ENCODE results near the gene MTOR.
"Not testable (repeated sequence)": the region's sequence is repeated elsewhere in the genome, so short reads cannot be mapped to it uniquely, and the experiment has no call there.

Gene MTOR

DNA sequence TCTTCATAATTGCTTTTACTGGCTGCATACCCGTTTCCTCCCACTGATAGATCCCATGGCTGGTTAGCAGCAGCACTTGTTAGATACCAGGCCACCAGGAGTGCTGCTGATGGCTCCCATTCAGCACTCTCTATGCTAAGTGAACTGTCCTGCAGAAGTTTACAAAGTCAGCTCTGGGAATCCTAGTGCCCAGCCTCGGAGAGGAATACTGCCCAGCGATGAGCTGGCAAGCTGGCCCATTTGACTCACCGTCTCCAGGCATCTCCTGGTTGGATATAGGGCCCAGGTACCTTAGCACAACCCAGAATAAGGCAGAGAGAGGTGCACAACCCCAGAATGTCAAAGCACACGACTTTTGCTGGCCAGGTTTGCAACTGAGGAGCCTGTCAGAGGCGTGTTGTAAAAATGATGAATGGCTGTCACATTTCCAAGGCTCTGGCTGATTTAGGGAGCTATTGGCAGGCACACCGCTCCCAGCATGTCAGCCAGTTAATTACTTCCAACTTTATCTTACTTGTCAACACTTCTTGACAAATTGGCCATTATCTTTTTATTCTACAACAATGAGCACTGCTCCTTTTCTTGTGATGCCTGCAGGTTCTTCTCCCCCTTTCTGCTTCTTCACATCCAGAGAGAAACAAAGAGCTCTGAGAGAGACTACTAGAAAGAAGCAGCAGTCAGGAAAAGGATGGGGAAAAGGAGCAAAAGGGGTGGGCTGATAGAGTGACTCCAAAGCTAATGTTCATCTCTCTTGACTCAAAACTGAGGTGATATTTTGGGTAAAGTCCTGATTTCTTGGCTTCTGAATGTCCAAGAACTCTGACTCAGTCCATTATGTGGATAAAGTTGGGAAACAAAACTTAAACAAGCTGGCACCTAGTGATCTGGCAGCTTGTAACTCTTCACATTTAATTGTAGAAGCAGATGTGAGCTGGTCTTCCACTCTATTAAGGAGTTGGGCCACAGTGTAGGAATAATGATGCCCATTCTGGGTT lies 84.0 kb downstream of the MTOR start:
- no peak for DNase-seq

DNA sequence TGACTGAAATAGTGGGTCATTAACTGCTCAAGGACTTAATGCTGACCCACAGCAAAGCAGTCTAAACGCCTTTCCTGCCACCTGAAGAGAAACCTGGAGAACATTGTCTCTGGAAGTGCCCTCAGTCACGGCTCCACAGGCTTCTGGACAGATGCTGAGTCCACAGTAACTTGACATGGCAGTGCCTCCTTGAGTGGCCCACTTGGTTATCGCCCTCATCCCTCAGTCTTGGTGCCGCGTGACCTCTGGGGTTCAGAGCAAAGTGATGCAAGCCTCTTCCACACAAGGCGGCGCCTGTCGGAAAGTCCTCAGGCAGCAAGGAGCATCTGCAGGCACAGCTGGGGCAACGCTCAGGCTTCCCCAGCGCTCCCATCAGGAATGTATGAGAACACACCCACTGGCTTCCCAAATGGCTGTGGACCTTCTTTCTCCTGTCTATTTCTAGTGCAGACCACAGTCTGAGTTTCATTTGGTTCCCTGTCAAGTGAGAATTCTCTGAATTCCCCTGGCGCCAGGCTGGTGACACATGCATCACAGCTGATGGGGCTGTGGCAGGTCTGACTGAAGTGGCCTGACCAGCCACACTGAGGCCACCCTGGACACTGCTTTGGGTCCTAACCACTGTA lies 86.2 kb downstream of the MTOR start:
- DNase-seq = no peak

DNA sequence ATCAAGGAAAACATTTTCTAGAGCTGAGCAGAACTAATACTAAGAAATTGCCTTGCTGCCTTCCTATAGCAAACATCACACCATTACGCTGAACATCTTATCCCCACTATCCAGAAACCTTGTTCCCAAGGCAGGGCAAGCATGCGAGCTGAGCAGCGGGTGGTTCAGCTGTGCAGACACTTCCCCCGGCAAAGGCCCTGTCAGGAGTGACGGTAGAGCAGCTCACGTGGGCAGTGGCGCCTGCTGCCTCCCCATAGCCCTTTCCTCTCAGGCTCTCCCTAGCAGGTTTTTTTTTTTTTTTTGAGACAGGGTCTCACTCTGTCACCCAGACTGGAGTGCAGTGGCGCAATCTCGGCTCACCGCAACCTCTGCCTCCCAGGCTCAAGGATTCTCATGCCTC lies 86.9 kb downstream of the MTOR start:
- no peak for DNase-seq

DNA sequence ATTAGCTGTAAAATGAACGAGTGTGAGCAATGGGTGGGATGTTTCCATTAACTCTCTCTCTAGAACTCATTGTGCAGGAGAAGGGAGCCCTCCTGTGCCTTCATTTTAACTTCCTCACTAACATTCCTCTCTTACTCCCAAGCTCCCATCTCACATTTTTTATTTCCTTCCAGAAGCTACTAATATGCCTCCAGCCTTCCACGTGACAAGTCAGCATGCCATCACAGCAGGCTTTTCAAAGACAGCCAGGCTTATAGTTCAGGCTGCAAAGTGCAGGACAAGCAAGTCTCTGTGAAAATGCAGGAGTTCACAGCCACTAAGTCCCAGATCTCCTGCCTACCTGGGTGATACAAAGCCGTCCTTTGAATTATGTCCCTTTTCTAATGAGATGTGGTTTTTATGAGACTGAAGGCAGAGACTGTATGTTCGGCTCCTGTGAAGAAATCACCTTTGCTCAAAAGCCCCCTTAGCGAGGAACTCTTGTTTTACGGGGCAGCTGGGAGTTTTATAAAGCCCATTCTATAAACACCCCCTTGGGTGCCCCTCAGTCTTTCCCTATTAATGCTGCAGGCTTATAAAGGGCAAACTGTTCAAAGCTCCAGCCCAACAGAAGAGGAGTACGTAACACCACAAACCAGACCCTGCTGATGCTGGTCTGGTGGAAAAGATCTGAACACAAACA lies 87.9 kb downstream of the MTOR start:
- DNase-seq = no peak

DNA sequence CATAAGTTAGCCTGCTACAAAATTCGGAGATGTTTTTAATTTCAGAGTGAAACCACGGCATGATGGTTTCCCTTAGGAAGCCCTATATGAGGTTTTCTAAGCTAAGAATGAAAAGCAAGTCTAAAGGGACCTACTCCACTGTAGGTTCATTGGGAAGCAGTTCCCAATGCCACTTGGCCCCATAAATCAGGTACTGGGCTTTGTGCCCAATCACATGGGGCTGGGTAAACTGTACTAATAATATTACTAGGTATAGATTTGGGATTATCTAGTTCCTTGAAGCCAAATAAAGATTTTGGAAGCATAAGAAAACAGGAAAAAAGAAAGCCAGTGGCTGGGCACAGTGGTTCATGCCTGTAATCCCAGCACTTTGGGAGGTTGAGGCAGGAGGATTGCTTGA lies 92.2 kb downstream of the MTOR start:
- DNase-seq = no peak

DNA sequence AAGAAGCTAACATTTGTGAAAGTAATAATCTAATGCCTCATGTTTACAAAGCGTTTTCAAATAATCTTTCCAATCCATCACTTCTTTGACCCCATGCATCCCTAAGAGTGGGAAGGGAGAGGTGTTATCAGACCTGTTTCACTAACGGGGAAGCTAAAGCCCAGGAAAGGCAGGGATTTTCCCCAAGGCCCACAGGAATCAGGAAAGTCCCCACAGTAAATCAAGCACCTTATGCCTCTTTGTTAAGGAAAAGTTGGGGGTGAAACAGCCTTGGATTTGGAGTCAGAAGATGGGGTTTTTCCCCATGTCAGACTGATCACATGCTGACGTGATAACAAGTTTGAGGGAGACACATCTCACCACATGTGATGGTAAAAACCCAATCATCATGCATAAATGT lies 93.1 kb downstream of the MTOR start:
- no peak for DNase-seq

DNA sequence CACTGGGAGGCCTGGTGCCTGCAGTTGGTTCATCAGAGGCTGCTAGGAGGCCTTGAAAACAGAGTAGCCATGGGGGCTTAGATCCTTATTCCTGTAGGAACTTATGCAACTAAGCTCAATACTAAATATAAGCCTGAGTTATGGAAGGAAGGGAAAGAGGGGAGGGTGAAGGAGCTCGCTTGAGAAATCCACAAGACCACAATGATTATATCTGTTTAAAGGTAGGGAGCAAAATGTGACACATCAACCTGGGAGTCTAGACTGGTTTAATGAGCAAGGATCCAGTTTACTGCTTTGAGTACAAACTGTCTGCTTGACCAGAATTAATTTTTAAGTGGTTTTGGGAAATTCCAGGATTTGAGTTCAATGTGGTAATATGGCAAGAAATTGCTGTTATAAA lies 93.6 kb downstream of the MTOR start:
- DNase-seq = no peak

DNA sequence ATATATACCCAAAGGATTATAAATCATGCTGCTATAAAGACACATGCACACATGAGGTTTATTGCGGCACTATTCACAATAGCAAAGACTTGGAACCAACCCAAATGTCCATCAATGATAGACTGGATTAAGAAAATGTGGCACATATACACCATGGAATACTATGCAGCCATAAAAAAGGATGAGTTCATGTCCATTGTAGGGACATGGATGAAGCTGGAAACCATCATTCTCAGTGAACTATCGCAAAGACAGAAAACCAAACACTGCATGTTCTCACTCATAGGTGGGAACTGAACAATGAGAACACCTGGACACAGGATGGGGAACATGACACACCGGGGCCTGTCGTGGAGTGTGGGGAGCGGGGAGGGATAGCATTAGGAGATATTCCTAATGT lies 95.6 kb downstream of the MTOR start:
- not testable (repeated sequence) for DNase-seq

DNA sequence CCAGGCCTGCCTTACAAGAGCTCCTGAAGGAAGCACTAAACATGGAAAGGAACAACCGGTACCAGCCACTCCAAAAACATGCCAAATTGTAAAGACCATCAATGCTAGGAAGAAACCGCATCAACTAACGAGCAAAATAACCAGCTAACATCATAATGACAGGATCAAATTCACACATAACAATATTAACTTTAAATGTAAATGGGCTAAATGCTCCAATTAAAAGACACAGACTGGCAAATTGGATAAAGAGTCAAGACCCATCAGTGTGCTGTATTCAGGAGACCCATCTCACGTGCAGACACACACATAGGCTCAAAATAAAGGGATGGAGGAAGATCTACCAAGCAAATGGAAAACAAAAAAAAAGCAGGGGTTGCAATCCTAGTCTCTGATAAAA lies 99.6 kb downstream of the MTOR start:
- DNase-seq = not testable (repeated sequence)

DNA sequence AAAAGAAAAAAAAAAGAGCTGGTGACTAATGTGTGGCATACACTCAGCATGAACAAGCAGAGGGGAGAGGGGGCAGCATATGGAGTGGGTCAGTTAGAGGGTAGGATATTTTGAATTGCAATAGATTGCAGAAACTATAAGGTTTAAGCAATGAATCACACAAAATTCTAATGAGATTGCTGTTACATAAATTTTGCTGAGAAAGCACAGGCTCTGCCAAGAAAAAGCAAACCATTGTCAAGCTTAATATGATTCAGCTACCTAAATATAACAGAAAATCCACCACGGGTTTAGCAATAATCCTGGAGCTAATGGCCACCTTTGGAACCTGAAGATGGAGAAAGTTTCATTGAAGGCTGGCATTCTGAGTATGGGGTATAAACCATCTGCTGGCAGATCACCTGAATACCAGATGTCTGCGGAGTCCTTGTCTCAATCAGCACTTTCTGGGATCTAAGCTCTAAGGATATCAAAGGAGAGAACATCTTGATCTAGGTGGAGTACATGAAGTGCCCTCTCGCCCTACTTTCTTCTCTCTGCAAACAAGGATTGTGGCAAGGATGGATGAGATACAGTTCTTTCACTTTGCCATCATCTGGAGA lies 103.5 kb downstream of the MTOR start:
- no peak for DNase-seq

DNA sequence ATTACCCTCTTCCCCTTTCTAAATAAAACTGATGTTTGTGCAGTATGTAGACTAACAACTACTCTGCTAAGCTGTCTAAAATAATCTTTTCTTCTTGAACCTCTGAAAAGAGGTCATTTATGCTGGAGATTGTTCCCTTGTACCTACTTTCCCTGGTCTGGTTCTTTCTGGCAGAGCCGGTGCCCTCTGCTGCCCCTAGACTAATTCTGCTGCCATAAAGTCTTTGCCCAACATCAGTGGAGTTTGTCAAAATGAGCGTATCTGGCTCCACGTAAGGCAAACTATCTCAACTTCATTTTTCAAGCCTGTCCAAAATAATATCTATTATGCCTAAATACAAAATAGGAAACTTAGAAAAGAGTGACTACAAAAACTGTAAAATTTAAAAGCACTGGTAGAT lies 104.1 kb downstream of the MTOR start:
- no peak for DNase-seq

DNA sequence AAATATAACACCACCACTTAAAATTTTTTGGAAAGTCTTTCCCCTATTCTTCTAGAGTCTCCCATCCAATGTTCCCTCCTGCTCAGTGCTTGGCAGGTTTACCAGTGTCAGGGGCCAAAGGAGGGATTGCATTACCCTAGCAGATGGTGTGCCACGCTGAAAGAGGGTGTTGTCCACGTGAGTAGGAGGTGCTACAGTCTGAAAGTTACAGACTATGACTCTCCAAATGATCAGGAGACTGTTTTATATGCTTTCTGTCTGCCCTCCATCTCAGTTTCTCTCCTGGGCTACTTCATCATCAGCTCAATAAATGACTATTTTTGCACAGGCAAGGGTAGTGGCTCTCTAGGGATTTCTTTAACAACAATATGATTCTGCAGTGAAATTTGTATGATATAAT lies 104.5 kb downstream of the MTOR start:
- no peak for DNase-seq

DNA sequence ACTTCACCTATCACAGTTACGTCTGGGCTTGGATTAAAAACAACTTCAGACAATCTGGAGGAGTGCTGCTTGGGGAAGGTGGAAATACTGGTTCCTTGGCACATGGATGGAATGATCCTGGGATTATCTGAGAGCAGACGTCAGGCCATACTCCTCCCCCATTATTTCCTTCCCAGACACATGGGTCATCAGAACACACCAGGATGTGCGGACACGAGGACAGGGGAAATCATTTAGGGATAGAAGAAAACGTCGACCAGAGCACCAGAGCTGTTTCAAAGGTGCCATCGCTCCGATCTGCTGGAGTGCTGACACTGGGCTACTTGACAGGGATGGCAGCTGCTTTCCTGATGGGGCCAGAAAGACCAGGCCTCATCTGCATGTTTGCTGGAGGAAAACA lies 105.0 kb downstream of the MTOR start:
- no peak for DNase-seq

DNA sequence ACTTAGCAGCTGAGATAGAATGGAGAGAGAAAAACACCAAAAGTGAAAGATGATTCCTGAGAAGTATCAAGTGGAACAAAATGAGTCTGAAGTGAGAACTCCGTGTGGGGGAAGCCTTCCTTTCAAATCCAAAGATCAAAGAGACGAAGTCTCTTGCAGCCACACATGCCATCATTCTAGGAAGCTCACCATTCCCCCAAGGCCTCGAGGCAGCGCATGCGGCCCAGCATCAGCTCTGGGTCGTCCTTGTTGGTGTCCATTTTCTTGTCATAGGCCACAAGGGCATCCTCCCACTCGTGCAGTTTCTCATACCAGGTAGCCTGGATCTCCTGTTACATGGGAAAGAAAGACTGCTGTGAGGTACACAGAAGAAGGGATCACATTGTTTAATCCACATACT lies 105.4 kb downstream of the MTOR start:
- DNase-seq = no peak

DNA sequence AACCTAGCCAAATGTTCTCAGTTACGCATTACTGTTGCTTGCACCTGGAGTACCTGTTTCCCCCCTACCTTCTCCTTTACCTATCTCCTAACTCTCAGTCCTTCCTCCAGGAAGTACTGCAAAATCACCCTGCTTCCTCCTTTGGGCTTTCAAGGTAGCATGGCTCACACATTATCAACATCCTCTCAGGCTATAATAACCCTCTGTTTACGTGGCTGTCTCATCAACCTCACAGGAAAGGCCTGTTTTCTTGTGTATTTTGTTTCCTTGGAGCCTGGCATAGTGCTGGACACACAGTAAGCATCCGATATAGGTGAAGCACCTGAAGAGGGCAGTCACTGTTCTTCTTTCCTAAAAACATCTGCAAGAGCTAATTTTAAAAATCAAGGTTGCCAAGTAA lies 105.9 kb downstream of the MTOR start:
- DNase-seq = no peak

DNA sequence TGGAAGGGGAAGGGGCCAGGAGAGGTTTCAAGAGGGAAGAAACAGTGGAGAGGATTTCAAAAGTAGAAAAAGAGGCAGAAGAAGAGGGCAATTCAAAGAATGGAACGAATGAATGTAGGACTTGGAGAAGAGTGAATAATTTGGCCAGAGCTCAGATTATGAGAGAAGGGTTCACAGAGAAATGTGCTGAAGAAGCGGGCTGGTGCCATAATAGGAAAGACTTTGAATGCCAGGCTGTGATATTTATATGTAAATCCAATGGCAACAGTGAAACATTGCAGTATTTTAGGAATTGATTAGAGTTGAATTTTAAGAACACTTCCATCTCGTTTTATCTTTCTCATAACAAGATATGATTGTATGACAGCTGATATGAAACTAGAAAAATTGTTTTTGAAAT lies 109.2 kb downstream of the MTOR start:
- DNase-seq = no peak

DNA sequence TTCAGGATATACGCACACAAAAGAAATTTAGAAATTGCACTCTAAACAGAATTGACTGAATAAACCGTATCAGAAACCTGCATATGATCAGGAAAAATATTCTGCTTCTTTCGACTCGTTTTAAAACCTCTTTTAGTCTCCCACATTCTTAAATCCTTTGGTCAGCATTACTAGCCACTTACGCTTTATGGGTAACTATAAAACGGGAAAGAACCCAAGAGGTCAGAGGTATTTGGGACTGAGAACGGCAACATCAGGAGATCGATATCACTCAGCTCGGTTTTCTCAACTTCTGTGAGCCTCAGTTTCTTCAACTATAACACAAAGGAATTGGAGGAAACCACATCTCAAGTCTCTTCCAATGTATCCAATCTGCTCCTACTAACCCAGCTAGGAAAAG lies 109.6 kb downstream of the MTOR start:
- DNase-seq = no peak

DNA sequence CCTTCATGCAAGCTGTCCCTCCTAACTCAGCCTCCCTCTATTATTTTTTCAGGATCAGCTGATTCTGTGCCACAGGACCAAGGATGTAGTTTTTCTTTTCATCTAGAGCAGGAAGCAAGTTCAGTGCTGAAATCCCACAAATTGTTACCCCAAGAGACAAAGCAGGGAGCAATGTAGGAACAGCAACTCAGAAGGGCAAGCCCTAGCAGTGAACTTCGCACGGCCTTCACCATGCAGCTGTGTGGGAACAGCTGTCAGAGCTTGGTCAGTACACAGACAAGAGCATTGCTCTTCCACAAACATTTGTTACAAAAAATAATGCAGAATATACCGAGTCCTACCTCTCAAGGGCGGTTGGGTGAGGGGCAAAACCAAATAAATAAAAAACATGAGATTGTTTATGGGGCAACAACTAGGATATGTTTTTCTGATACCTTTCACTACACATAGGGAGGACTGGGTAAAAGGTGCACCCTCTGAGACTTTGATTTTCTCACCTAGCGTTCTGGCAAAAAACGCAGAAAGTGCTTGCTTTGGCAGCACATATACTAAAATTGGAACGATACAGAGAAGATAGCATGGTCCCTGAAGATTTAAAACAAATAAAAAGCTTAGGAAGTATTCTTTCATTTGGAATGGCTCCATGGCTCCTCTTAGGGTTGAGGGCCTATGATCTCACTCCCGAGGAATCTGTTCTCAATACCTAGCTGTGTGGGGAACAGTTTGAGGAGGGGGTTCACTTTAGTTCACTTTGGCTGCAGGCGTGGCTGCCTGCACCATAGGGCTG lies 110.3 kb downstream of the MTOR start:
- DNase-seq = no peak

DNA sequence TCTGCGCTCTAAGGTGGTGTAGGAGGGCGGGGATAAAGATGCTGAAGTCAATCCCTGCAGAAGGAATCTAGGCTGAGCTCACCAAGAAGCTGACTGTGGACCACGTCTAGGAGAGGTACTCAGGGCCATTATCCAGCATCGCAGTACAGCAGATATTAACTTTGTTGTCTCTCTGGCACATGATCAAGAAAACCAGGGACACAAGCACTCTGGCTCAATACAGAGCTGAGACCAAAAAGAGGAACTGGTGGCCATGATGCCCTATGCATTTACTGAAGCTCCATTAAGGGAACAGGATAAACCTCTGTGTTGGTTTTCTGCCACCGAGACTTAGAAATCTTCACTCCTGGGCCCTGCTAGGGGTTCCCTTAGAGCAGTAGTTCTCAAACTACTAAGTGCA lies 111.2 kb downstream of the MTOR start:
- no peak for DNase-seq

DNA sequence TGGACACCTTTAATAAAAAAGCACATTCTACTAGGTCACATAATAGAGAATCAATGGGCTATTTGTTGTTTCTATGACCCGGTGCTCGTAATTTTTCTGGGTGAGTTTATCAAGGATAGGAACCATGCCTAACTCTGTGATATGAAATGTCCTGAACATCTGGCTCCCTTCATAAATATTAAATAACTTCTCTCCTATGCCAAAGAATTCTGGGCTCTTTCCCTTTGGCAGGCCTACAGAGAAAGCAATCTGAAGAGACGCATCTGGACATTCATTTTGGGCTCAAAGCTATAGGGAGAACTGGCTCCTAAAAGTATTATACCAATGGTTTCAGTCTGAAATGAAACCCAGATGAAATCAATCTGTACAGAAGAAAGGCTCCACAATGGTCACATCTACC lies 112.0 kb downstream of the MTOR start:
- DNase-seq = no peak

DNA sequence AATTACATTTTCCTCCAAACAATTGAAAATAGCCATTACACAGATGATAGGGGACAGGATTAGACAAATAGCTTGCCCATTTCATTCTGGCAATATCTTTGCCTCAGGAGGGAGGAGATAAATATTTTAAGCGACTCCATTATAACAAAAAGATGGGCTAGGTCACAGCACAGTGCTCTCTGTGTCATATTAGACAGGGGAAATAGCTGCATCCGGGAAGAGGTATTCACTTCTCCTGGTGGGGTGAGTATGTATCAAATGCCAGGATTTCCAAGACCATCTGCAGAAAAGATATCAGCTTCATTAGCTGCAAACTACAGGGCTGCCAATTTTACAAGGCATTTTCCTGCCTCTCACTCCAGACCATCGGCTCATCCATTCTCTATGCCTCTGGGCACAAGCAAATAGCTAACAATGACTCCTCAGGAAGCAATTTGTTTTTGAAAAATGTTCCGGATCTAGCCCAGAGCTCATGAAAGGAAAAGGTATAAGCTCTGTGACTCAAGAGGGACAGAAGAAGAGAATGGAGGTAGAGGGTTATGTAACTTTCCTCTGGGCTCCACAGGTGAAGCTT lies 115.1 kb downstream of the MTOR start:
- DNase-seq = no peak

DNA sequence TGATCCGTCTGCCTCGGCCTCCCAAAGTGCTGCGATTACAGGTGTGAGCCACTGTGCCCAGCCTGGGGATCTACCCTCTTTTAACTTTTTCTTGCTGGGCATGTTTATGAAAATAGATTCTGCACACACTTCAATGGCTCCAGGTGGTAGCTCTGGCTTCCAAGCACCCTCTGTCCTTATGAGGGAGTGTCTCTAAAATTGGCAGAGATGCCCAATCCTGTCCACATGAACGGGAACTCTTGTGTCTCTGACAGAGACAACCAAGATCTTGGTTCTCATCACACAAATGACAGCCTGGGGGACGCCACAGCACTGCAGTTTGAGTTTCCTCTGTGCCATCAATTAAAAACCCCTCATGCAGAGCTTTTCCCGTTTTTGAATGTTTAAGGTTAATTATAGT lies 116.6 kb downstream of the MTOR start:
- no peak for DNase-seq
